K562 (cell line): ENCODE results near the gene AQP2. TPM values are rescaled to one million over a fixed set of nuclear protein-coding genes. Genes with fewer than 3 reads are reported as not detected.

Experiments used
- ATAC-seq: fragments of 200-7000 bp; cut with Tn5 transposase; 3 replicates; pipeline ENCODE4 v1.9.1; 2020; ENCODE audit warnings: moderate library complexity
- BruUV-seq: library from RNA; stranded (reverse); fragments of 400-500 nt; replicated peaks from 2 replicates; lab custom pipeline; 2021; lab: Mats Ljungman, UMichigan
- CTCF ChIA-PET: fragments of 300-600 bp; formaldehyde crosslinking; extraction: SDS; loops from one replicate; lab custom pipeline; 2021; ENCODE audit warnings: low intra/inter-chr PET ratio; lab: Yijun Ruan, JAX
- POLR2A ChIA-PET: fragments of 300-600, 350-650 bp; sonication (Branson Sonifier 250); formaldehyde crosslinking; extraction: SDS; loops from one replicate; lab custom pipeline; 2021; ENCODE audit warnings: antibody characterized with exemption, inconsistent platforms; lab: Yijun Ruan, JAX
- DNase-seq, 4 experiments: peaks; one replicate each; pipeline versions ENCODE4 v3.0.0 to v3.0.0-alpha.2; 2011 to 2018; ENCODE audit warnings: low spot score in 3 of 4, mixed read lengths in 3 of 4; ENCODE audit errors: extremely low read depth in 1 of 4
- FAIRE-seq: peaks from 2 replicates; lab custom pipeline; 2011; peaks lifted over from hg19 to GRCh38; lab: Jason Lieb, UNC
- H2AFZ ChIP-seq: 2 replicates; pipeline ENCODE4 v1.6.0; 2011; ENCODE audit warnings: low read depth, low read length, control low read depth, inconsistent platforms
- H3K27ac ChIP-seq: fragments of 200-600 bp; 3 replicates; pipeline ENCODE4 v1.8.0; 2011; ENCODE audit warnings: low read depth, mild to moderate bottlenecking, control low read depth, inconsistent platforms, low read length, moderate library complexity, mixed read lengths; ENCODE audit errors: extremely low read depth
- H3K27me3 ChIP-seq, 2 experiments: fragments of 300-600 bp in 1 of 2; 2 replicates in 1 of 2; 3 replicates in 1 of 2; pipeline versions ENCODE4 v1.6.0 to v1.8.0; 2011; ENCODE audit warnings: inconsistent platforms in 2 of 2, low read length in 2 of 2, mild to moderate bottlenecking in 1 of 2, mixed read lengths in 1 of 2, moderate library complexity in 1 of 2; ENCODE audit not compliant: control insufficient read depth in 2 of 2, insufficient read depth in 2 of 2
- H3K36me3 ChIP-seq: fragments of 300-600 bp; 3 replicates; pipeline ENCODE4 v1.8.0; 2011; ENCODE audit warnings: mild to moderate bottlenecking, low read length, inconsistent platforms; ENCODE audit not compliant: control insufficient read depth, insufficient read depth
- H3K4me1 ChIP-seq, 2 experiments: fragments of 200-600 bp in 1 of 2; replicated peaks in 1 of 2; 2 replicates in 1 of 2; 3 replicates in 1 of 2; pipeline versions ENCODE4 v1.5.1 to v1.8.0; 2011; ENCODE audit warnings: inconsistent platforms in 2 of 2, low read length in 2 of 2, mild to moderate bottlenecking in 1 of 2, mixed read lengths in 1 of 2, moderate library complexity in 1 of 2; ENCODE audit not compliant: control insufficient read depth in 2 of 2, insufficient read depth in 2 of 2
- H3K4me2 ChIP-seq: 2 replicates; pipeline ENCODE4 v1.6.1; 2011; ENCODE audit warnings: low read length, control low read depth, inconsistent platforms, mixed read lengths; ENCODE audit not compliant: insufficient read depth
- H3K4me3 ChIP-seq: fragments of 200-600 bp; sonication (generic), shearing (Covaris generic); 2 replicates; pipeline ENCODE4 v1.5.1; 2016; ENCODE audit warnings: control low read depth, inconsistent platforms
- H3K79me2 ChIP-seq: fragments of 200-600 bp; 3 replicates; pipeline ENCODE4 v1.8.0; 2011; ENCODE audit warnings: low read length, inconsistent platforms; ENCODE audit not compliant: control insufficient read depth, insufficient read depth
- H3K9ac ChIP-seq, 2 experiments: 2 replicates each; pipeline versions ENCODE4 v1.6.0 to v1.6.1; 2011; ENCODE audit warnings: low read depth in 2 of 2, low read length in 2 of 2, control low read depth in 1 of 2, inconsistent platforms in 1 of 2, mild to moderate bottlenecking in 1 of 2, mixed read lengths in 1 of 2; ENCODE audit not compliant: insufficient read depth in 1 of 2
- H3K9me1 ChIP-seq: one replicate; pipeline ENCODE4 v1.6.0; 2011; ENCODE audit warnings: inconsistent platforms, mild to moderate bottlenecking, low read length, moderate library complexity; ENCODE audit not compliant: control insufficient read depth, insufficient read depth
- H3K9me3 ChIP-seq: replicated peaks from 2 replicates; pipeline ENCODE4 v1.5.1; 2011; ENCODE audit warnings: low read depth, low read length, inconsistent platforms; ENCODE audit not compliant: control insufficient read depth, insufficient read depth
- H4K20me1 ChIP-seq: replicated peaks from 2 replicates; pipeline ENCODE4 v1.6.1; 2011; ENCODE audit warnings: low read length, inconsistent platforms, mixed read lengths; ENCODE audit not compliant: control insufficient read depth, insufficient read depth
- CCAR2 ChIP-seq: fragments of 200-400 bp; formaldehyde crosslinking; IDR thresholded peaks from 2 replicates; pipeline ENCODE4 v1.6.1; 2017; ENCODE audit warnings: mild to moderate bottlenecking, low read depth, low read length
- ERF ChIP-seq: fragments of 450-650 bp; formaldehyde crosslinking; IDR thresholded peaks from 2 replicates; pipeline ENCODE4 v1.4.0; 2020; ENCODE audit warnings: mild to moderate bottlenecking, mixed read lengths
- MCM3 ChIP-seq: fragments of 450-650 bp; IDR thresholded peaks from 2 replicates; pipeline ENCODE4 v1.6.1; 2016
- NFIC ChIP-seq: fragments of 450-650 bp; IDR thresholded peaks from 2 replicates; pipeline ENCODE4 v1.6.1; 2017; ENCODE audit warnings: mild to moderate bottlenecking, inconsistent platforms
- OTX1 ChIP-seq: fragments of 450-650 bp; formaldehyde crosslinking; IDR thresholded peaks from 2 replicates; pipeline ENCODE4 v1.4.0; 2022; ENCODE audit warnings: mild to moderate bottlenecking
- PHB ChIP-seq: fragments of 250-450 bp; sonication (Bioruptor Pico); IDR thresholded peaks from 2 replicates; pipeline ENCODE4 v1.5.0; 2021
- TRIM24 ChIP-seq, 2 experiments: fragments of 450-650 bp; IDR thresholded peaks; 2 replicates each; pipeline ENCODE4 v1.6.1; 2016
- ZNF121 ChIP-seq: sonication (generic); formaldehyde crosslinking; conservative IDR thresholded peaks from 2 replicates; pipeline ENCODE4 v1.8.0; 2022; ENCODE audit warnings: missing genetic modification reagents
- ZNF224 ChIP-seq: sonication (generic); formaldehyde crosslinking; IDR thresholded peaks from 2 replicates; pipeline ENCODE4 v1.8.0; 2022; ENCODE audit warnings: mild to moderate bottlenecking, missing genetic modification reagents
- WGBS: fragments of 100-300 bp; shearing (Covaris generic); methylation state at CpG from one replicate; pipeline ENCODE4 v1.1.6; 2016; ENCODE audit warnings: low coverage, mixed read lengths; ENCODE audit not compliant: insufficient coverage; ENCODE audit errors: missing lambda C conversion rate; 5-methylcytosine and 5-hydroxymethylcytosine counted together
- in situ Hi-C: fragments of 300-500 bp; cut with MboI; formaldehyde crosslinking; loops from 4 replicates; pipeline ENCODE4 v1.15.0; 2018; ENCODE audit warnings: inconsistent platforms, mixed read lengths
- intact Hi-C: fragments of 100-400 bp; cut with micrococcal nuclease; formaldehyde crosslinking; loops from 2 replicates; pipeline ENCODE4 v1.14.2; 2022
- polyA plus RNA-seq, 8 experiments: library from polyadenylated mRNA; depleted of rRNA in 4 of 8; stranded (reverse) in 5 of 8; unstranded in 3 of 8; fragments of >200 nt; fragmentation: Nextera tagmentation in 2 of 8; fragmentation: Illumina TruSeq in 1 of 8; extraction: Ambion mirVana in 2 of 8; extraction: Trizol in 1 of 8; gene quantifications; 2 replicates each; pipeline versions ENCODE4 v1.2.1 to v1.2.3, GENCODE V29; 2011 to 2014; ENCODE audit warnings: inconsistent platforms in 1 of 8, missing spikeins in 1 of 8
- total RNA-seq, 7 experiments: library from RNA; depleted of rRNA in 6 of 7; stranded (reverse); fragments of >200 nt in 6 of 7; fragmentation: Illumina TruSeq in 2 of 7; extraction: Trizol in 2 of 7; gene quantifications; 2 replicates each; pipeline versions ENCODE4 v1.2.1 to v1.2.3, GENCODE V29; 2011 to 2021; ENCODE audit warnings: low replicate concordance in 1 of 7
- TF ChIP-seq, protein P1 (sequence below): fragments of 250-450 bp; sonication (Bioruptor Pico); IDR thresholded peaks from 2 replicates; pipeline ENCODE4 v1.8.0; 2021; ENCODE audit warnings: moderate library complexity, mild to moderate bottlenecking, inconsistent platforms
- TF ChIP-seq, protein P2 (sequence below): IDR thresholded peaks from 2 replicates; pipeline ENCODE4 v1.6.1; 2014; ENCODE audit warnings: antibody characterized with exemption
- TF ChIP-seq, protein P3 (sequence below): sonication (generic); formaldehyde crosslinking; IDR thresholded peaks from 2 replicates; pipeline ENCODE4 v1.5.0; 2020; ENCODE audit warnings: missing genetic modification reagents

Gene AQP2
- total and polyA plus RNA-seq, 9 of the 15 experiments (the other 6 are each of a cell fraction or from before 2014, with no cell fraction given), result not detected

DNA sequence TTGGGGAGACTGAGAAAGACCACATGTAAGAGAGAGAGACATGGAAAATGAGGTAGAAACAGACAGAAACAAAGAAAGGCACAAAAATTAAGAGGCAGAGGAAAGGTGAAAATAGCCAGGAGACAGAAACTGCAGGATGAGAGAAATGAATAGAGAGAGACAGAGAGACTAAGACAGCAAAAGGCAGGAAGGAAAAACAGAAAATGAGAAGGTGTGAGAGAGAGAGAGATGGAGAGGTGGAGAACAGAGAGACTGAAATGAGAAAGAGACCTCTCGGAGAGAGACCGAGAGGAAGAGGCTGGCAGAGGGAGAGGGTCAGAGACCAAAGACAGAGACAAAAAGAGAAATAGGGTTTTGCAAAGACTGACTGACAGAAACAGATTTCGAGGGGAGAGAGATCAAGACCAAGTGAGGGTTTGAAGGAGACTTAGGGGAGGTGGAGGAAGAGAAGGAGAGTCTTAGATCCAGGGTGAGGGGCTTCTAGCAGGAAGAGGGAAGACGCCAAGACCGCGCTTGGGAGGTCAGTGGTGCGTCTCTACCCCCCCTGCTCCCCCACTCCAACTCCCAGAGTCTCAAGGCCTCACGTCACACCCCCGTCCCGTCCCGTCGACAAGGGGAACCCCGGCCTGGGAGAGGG is 10.1 kb downstream of the AQP2 start:
- Histone ChIP-seq H3K9me1 (no peaks in the 10 kb centered on the region), H3K27ac (no peak overlapping the region), H3K4me3 (no peak overlapping the region), H3K4me2 (no peak overlapping the region), H2AFZ (no peak overlapping the region), H3K79me2 (no peaks in the 10 kb centered on the region), H3K9me3 (no peaks in the 10 kb centered on the region), H3K4me1 (peaks cover 0 to 14% of the 10 kb centered on the region in 2 experiments; a peak in 1 of 5 replicates), H4K20me1 (no peaks in the 10 kb centered on the region), H3K36me3 (no peaks in the 10 kb centered on the region), H3K9ac (no peak overlapping the region), H3K27me3 (peaks cover 4 to 48% of the 10 kb centered on the region in 2 experiments; a peak in 4 of 5 replicates)
- BruUV-seq, result no TSS peak
- CTCF ChIA-PET, result interaction anchor here (0.7 kb wide), 1 partner anchor 9 kb away, joined by 3 read pairs; no protein-coding TSS in a partner anchor
- intact Hi-C loops, result no loop called here
- 39% methylated on average over 12 of the region's 13 CpGs for WGBS
- FAIRE-seq (no peak), DNase-seq (no peak), ATAC-seq (no peak)
- peak; percentile 29; the same call in 1 of the 2 replicates for TF ChIP-seq MCM3
- TF ChIP-seq CCAR2, result no peak
- in situ Hi-C loops, result loop anchor here (5.0 kb wide), 1 partner anchor 93 kb away; no protein-coding TSS in a partner anchor
- POLR2A ChIA-PET, result no interaction called here

DNA sequence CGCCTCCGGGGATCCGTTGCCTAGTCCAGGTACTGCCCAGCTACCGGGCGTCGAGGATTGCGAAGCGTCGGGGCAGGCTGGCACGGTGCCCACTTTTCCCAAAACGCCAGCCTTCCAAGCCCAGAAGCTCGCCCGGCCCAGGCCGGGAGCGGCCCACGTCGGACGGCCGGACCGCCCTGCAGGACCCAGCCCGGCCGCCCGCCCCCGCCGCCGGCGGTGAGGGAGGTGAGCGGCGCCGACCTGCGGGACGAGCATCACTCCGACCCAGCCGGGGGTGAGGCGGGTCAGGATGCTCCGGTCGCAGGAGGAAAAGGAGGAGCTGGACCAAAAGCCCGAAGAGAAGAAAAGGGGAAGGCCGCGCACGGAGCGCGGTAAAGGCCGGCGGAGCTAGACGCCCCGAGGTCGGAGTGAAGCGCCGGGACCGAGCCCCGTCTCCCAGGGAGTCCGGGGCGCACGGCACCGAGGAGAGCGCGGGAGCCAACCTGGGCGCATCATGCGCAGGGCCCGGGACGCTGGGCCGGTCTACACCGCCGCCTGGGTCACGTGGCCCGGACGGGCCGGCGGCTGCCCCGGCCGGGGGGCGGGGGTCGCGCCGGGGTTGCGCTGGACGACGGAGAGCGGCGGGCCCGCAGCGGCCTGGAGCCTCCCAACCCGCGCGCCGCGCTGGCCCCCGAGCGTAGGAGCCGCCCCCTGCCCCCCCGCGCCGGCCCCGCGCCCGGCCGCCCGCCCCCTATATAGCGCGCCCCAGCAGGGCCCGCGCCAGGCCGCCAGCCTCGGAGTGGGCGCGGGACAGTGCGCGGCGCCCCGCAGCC is 10.8 kb downstream of the AQP2 start, which contains the start of gene AQP5:
AQP5 (plus strand) TSS at position 762 of the 812 bp plus-strand sequence. CDS start 146 bp downstream, outside the sequence.
- intact Hi-C loops, result no loop called here

More for the DNA sequence above, 10.8 kb downstream of the AQP2 start, which contains the start of gene AQP5:
- Histone ChIP-seq H2AFZ (no peak within 1 kb of the TSS), H3K4me3 (no peak within 1 kb of the TSS), H3K79me2 (no peaks in the 10 kb centered on the region), H3K9ac (no peak within 1 kb of the TSS), H3K9me3 (no peaks in the 10 kb centered on the region), H3K4me2 (no peak within 1 kb of the TSS), H3K36me3 (no peaks in the 10 kb centered on the region), H4K20me1 (no peaks in the 10 kb centered on the region), H3K27me3 (peaks cover 4 to 44% of the 10 kb centered on the region in 2 experiments; a peak in 4 of 5 replicates), H3K4me1 (peaks cover 2 to 13% of the 10 kb centered on the region in 2 experiments; a peak in 1 of 5 replicates), H3K9me1 (no peaks in the 10 kb centered on the region), H3K27ac (no peak within 1 kb of the TSS)
- TF ChIP-seq ZNF224 (no peak), PHB (CRISPR knock-in tag) (no peak), ZNF121 (CRISPR knock-in tag) (no peak), NFIC (peak; percentile 61), TRIM24 (IDR thresholded peaks at IDR 0.05) (no peak), OTX1 (no peak), ERF (CRISPR knock-in tag) (no peak)
- TF ChIP-seq, protein P1, sequence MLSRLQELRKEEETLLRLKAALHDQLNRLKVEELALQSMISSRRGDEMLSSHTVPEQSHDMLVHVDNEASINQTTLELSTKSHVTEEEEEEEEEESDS (CRISPR knock-in tag), result no peak
- TF ChIP-seq, protein P2, sequence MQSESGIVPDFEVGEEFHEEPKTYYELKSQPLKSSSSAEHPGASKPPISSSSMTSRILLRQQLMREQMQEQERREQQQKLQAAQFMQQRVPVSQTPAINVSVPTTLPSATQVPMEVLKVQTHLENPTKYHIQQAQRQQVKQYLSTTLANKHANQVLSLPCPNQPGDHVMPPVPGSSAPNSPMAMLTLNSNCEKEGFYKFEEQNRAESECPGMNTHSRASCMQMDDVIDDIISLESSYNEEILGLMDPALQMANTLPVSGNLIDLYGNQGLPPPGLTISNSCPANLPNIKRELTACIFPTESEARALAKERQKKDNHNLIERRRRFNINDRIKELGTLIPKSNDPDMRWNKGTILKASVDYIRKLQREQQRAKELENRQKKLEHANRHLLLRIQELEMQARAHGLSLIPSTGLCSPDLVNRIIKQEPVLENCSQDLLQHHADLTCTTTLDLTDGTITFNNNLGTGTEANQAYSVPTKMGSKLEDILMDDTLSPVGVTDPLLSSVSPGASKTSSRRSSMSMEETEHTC, result no peak
- TF ChIP-seq, protein P3, sequence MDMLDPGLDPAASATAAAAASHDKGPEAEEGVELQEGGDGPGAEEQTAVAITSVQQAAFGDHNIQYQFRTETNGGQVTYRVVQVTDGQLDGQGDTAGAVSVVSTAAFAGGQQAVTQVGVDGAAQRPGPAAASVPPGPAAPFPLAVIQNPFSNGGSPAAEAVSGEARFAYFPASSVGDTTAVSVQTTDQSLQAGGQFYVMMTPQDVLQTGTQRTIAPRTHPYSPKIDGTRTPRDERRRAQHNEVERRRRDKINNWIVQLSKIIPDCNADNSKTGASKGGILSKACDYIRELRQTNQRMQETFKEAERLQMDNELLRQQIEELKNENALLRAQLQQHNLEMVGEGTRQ (CRISPR knock-in tag), result 0 out of 2 replicates have a peak, but pooled peaks have one; percentile 8
- no TSS peak for BruUV-seq
- 67% methylated on average over 27 of the region's 111 CpGs for WGBS
- ATAC-seq, result no peak
- no peak for DNase-seq
- CTCF ChIA-PET, result interaction anchor here (0.6 to 0.7 kb wide), 2 partner anchors 8 to 80 kb away, joined by 3 read pairs; no protein-coding TSS in a partner anchor
- no peak for FAIRE-seq
- POLR2A ChIA-PET, result no interaction called here
- in situ Hi-C loops, result loop anchor here (5.0 kb wide), 1 partner anchor 94 kb away; no protein-coding TSS in a partner anchor
